NCI-H2107 treated with DMSO at 0.1 percent for 48 hours (cell line): ENCODE data around the gene LMF1.

ENCODE experiments used
- DNase-seq: peaks from one replicate; lab custom pipeline; 2025; ENCODE audit not compliant: unreplicated experiment; lab: John Stamatoyannopoulos, UW

LMF1 gene

DNA sequence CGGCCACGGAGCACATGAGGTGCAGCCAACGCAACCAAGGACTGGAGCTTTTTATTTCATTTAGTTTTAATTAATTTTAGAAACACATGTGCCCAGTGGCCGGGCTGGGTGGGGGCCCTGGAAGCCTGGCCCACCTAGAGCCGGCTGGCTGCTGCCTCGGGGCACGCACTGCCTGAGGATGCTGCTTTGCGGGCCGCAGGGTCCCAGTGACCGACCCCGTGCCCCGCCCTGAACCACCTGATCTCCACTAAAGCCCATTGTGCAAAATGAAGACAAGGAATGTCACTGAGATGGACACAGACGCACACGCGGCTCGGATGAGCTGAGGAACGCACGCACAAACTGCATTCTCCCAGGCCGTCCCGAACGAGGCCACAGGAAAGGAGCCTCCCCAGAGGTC is 39.6 kb downstream of the LMF1 start:
- no peak for DNase-seq

DNA sequence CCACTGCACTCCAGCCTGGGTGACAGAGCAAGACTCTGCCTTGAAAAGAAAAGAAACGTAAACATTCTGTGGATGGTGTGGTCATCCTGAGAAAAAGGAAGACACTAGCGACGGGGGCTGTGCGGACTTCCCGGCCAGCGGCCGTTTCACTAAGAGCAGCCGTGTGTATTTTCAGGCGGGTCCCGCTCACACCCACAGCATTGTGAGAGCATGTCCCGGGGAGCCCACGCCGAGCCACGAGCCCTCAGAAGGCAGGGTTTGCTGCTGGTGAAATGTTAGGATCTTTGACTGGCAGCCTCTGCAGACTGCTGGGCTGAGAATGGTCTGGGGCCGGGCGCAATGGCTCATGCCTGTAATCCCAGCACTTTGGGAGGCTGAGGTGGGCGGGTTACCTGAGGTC is 40.3 kb downstream of the LMF1 start:
- DNase-seq = no peak

DNA sequence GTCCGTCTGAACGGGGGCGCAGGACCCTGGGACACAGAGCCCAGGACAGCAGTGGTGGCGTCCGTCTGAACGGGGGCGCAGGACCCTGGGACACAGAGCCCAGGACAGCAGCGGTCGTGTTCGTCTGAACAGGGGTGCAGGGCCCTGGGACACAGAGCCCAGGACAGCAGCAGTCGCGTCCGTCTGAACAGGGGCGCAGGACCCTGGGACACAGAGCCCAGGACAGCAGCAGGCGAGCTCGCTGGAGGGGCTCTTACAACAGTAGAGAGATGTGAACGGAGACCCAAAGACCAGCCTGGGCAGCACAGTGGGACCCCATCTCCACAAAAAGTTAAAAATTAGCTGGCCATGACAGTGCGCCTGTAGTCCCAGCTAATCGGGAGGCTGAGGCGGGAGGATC is 40.7 kb downstream of the LMF1 start:
- DNase-seq = no peak

DNA sequence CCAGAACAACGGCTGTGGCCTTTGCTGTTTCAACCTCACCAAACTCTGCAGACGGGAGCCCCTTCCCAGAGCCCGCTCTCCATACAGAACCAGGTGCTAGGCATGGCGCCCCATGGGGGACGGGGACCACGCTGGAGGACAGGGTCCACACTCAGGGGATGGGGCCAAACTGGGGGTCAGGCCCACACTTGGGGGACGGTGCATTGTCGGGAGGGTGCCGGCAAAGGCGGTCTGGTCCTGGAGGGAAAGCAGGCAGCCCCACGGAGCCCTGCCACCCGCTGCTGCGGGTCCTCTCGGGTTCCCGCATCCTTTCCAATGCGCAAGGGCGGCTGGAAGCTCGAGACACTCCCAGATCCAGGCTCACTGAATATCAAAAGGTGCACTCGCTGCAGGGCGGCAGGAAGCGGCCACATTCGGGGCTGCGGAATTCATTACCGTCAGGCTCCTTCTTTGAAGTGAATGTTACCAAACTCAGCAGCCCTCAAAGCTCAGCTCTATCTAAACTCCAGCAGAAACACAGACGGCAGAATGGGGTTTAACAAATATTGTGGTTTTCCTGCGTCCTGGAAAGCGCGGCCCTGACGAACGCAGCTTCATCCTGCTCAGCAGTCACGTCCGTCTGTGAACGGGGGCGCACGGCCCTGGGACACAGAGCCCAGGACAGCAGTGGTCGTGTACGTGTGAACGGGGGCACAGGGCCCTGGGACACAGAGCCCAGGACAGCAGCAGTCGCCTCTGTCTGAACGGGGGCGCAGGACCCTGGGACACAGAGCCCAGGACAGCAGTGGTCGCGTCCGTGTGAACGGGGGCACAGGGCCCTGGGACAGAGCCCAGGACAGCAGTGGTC is 41.3 kb downstream of the LMF1 start:
- DNase-seq = no peak

DNA sequence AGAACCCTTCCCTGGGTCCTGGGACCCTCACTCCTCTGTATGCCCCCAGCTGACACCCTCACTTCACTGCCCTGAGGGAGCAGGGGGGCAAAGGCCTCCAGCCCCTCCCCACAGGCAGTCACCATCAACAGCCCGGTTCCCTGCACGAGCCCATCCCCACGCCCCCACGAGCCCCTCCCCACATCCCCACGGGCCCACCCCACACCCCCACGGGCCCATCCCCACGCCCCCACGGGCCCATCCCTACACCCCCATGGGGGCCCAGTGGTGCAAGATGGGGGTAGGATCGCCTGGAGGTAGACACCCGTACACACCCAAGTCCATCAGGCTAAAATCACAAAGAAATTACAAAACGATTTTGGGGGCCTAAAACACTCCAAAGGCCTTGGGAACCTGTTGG is 42.3 kb downstream of the LMF1 start:
- no peak for DNase-seq

DNA sequence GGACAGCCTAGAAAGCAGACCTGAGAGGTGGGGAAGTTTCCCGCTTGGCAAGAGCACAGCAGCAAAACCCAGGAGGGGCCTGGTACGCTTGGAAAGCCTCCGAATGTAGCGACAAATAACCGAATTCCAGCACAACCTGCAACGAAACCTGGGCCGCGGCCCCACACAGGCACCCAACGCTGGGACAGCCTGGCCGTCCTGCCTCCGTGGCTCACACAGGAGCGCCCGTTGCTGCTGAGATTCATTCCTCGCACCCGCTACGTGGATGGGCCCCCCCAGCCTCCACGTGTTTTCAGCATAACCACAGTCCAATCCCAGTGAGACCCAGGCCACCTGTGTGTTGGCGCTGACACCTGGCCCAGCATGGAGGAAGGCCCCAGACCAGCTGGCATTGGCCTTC is 42.9 kb downstream of the LMF1 start:
- DNase-seq = no peak

DNA sequence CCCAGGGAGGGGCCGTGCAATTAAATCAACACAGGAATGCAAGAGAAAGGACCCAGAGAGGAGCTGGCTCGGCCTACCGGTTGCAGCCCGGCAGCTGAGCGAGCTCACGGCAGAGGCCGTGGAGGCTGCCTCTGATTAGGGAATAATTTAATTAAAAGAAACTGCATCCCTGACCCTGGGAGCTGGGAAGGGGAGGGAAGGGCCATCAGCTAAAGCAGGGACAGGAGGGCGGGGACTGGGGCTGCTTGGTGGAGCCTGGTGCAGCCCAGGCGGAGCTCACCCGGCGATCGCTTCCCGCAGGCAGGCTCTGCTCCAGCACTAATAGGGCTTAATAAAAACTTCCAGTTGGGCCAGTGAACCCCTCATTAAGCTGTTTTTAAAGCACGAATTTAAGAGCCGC is 43.4 kb downstream of the LMF1 start:
- DNase-seq = no peak

DNA sequence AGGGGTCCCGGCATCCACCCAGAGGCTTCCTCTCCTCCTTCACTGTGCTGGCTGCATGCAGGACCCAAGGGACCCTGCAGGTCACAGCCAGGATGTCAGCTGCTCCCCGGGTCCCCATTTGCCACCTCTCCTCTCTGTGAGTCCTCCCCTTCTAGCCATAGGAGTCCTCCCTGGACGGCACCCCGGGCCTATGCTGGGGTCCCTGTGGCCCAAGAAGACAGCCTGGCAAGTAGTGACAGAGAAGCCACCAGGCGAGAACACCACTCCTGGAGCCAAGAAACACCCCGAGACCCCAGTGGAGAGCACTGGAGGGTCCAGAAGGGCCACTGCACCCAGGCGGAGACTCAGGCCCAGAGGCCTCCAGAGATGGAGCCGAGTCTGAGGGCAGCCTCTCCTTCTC is 44.1 kb downstream of the LMF1 start:
- DNase-seq = no peak

DNA sequence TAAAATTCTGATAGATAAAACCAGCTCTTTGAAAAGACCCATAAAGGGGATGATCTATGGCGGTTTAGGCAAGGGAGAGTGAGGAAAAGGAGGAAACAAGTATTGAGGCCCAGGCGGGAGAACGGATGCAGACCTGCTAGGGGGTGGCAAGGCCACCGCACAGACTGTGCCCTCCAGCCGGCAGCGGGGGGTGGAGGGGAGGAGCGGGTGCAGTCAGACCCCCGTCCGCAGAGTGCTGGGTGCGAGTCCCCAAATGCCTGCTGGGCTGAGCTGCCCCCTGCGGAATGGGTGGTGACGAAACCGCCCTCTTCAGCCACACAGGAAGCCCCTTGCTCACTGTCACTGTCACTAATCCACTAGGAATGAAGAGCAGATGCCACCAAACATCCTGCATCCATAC is 46.0 kb downstream of the LMF1 start:
- no peak for DNase-seq

DNA sequence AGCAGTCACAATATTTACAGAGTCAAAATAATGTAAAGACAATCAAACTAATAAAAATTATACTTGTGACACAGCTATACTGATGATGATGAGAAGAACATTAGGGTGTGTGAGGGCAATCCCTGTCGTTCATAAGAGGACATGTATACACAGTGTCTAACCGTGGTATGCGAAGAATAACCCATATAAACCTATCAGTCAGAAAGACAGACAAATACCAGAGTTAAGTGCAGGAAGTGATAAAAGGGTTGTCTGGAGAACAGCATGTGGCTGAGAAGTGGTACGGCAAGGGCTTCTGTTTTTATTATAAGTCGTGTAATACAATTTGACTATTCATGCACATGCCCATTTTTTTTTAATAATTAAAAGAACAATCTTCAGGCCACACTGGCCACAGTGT is 46.7 kb downstream of the LMF1 start:
- DNase-seq = no peak

DNA sequence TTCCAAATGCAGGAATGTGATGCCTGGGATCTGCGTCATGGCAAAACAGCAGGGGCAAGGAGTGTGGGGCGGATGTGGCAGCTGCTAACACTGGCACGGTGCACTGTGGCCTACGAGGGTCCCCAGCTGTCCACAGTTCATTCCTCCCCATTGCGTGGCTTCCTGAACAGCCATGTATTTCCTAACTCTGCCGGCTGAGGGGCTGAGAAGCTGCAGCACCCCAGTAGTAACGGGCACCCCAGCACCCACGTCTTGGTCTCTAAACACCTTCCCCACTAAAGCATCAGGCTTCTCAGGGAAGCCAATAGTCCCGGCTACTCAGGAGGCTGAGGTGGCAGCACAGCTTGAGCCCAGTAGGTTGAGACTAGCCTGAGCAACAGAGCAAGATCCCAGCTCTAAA is 47.6 kb downstream of the LMF1 start:
- no peak for DNase-seq

DNA sequence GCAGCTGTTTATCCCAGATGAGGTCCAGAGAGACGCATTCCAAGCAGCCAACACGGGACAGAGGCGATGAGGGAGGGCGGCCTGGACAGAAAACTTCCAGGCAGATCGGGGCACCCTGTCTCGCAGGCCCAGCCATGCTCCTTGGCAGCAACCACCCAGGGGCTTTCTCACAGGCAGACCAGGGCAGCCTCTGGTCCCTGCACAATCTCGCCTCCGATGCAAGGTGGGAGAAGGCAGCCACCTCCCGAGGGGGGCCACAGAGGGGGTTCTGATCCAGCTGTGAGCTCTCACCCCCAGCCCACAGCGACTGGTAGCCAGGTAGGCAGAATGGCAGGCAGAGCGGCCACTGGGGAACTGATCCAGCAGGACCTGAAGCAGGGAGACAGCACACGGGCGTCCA is 48.7 kb downstream of the LMF1 start:
- no peak for DNase-seq

DNA sequence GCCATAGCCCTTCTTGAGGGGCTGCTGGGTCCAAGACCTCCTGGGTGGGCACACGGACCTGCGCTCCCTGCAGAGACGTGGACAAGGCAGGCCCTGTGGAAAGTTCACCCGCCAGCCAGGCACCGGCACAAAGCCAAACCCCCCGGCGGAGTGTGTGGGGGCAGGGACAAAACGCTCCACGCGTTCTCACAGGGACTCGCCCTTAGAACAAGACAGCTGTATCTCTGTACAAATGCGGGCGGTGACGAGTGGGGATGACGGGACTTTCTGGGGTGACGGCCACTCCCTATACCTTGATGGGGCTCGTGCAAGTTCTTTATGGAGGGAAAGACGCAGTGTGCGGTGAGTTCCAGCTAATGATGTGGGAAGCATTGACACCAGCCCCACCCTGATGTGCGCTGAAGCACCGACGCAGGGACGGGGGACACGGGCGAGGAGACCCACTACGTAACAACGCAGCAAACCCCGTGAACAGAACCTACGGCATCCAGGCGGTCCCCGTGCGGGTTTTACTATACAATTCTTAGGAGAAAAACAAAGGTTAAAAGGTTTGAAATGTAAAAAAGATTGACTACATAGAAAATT is 49.4 kb downstream of the LMF1 start:
- DNase-seq = no peak

DNA sequence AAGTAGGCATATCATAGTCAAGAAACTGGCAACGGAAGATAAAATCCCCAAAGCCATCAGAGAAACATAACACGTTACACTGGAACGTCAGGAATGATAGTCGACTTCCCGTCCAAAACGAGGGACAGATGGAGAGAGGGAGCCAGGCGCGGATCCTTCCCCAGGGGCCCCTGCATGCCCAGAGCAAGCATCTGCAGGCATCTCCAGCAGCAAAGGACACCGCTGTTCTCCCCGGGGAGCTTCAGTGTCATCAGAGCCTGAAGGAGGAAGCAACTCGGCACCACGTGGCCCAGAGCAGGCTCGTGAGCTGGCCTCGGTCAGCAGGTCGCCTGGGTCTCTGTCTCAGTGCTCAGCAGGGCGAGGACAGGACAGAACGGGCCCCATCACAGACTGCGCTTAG is 50.1 kb downstream of the LMF1 start:
- DNase-seq = no peak

DNA sequence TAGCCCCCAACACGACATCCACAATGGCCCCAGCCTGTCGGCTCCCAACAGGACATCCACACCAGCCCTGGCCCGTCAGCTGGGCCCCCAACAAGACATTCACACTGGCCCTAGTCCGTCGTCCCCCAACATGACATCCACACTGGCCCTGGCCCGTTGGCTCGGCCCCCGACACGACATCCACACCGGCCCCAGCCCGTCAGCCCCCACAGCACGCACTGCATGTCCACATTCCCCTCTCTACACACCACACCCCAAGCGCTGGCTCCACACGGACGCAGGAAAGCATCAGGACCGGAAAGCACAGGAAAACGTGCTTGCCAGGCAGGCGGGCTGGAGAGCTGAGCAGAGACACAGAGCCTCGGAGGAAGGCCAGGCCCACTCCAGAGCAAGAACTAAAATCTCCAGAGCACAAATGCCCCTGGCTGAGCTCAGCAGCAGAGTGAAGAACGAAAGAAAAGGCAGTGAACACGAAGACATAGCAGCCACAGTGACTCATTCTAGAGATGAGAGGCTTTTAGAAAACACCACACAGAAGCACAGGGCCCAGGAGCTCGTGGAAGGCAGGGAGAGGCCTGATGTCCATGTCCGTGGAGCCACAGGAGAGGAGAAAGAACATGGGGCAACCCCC is 50.6 kb downstream of the LMF1 start:
- DNase-seq = no peak

DNA sequence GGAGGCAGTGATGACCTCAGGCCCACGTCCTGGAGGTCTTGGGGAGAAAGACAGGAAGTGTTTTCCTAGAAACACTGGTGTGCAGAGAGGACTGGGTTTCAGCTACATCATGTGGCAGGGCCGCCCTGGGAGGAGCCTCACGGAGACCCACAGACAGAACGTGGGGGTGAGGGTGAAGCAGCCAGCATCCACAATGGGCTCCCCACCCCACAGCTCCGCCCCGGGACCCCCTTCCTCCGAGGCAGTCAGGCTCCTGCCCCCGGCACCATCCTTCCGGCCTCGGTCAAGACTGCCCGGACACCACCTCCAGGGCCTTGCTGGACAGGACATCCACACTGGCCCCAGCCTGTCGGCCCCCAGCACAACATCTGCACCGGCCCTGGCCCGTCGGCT is 51.1 kb downstream of the LMF1 start:
- no peak for DNase-seq

DNA sequence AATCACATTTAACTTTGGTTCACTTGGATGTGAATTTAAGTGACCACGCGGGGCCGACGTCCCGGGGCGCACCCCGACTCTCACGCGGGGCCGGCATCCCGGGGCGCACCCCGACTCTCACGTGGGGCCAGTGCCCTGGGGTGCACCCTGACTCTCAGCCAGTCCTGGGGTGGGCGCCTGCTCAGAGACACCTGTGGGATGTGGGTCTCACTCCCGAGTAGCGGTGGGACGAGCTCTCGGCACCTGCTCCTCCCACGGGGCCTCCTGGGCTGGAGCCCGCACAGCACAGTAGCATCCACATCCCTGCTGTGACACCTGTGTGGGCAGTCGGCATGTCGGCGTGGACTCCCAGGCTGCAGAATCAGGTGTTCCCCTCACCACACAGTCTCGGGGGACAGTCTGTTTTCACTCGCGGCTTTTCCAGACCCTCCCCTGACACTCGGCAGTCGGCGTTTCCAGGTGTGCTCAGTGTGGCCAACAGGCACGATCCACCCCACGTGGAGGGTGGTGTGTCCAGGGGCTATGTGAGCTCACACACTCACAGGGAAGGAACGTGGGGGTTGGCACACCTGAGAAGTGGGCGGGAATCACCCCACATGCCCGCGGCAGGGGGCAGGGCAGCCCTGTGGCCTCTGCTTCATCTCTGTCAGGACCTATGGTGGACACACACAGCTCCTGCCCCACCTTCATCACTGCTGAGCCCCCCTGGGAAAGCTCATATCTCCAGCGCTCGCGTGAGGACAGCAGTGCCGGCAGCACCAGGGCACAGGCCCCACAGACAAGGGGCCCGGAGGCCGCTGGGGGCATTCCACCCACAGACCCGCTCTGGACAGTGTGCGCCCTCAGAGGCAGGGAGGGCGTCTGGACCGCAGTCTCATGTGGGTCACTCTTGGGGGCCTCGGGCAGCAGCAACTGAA is 51.8 kb downstream of the LMF1 start:
- no peak for DNase-seq

DNA sequence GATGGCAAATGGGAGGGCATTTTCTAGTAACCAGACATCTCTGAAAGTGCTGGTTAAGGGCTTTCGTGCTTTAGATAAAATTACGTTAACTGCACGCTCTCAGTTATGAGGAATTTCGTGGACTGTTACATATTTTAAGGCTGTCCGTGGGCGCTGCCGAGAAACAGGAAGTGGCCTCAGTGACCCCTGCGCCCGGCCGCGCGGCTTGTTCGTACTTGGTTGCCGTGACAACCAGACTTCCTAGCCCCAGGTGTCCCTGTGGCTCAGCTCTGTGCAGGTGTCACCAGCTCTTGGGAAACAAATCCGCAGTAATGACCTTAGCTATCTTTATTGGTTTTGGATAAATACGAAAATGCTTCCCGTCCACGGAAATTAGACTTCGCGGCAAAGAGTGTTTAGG is 52.7 kb downstream of the LMF1 start:
- DNase-seq = no peak

DNA sequence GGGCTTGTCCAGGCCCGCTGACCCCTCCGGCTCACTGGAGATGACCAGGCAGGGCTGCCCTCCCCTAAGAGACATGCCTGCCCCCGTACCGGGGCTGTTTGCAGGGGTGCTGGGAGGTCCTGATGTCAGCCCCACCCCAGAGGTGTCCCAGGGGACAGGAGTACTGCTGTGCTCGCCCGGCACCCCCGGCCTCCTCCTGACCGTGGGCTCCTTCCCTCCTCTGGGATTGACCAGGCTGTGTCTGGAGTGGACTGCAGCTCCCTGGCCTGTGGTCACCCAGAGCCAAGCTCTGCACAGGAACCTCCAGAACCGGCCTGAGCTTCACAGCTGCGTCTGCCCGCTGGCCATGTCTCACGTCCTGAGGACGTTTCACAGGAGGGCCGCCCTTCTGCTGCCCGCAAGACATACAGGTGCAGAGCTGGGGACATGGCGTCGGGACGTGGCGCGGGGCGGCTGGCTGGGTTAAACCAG is 53.2 kb downstream of the LMF1 start:
- no peak for DNase-seq

DNA sequence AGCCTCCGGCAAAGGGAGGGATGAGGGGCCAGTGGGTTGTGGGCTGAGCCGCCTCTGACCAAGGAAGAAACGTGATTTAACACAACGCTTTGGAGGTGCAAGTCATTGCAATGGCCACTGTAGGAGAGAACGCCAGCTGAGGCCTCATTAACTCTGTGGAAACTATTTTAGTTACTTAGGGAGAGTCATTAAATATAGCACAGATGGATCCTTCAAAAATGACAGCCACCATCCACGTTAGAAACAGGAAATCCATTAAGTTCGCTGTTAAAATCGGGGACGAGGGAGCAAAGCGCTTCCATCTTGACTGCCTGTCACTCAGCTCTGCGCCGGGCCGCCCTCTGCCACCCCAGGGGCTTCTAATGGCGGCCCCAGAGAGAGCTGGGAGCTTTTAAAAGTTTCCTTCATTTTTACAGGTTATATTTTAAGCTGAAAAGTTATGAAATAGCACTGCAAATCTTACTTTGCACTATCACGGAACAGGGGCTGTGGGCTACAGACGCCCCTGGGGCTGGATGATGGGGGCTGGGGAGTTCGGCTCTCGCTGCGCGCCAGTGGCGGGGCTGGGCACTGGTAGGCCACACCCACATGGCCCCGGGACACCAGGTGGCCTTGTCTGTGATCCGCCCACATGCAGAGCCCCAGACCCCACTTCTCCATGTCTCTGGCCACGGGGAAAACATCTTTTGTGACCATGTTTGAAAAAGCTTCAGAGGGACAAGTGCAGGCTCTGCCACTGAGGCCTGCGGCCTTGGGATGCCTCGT is 54.6 kb downstream of the LMF1 start:
- DNase-seq = no peak

DNA sequence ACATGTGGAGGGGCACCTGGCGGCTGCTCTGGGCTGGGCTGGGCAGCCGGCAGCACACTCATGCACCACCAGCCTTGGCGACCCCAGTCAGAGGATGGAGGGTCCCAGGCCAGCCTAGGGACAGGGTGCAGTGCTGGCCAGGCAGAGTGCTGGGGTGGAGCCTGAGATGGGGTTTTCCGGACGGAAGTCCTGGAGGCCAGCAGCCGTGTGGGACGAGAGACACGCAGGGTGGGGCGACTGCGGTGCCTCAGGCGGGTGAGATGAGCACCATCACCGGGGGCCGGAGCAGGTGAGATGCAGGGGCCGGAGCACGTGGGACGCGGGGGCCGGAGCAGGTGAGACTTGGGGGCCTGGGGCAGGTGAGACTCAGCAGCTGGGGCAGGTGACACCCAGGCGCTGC is 55.2 kb downstream of the LMF1 start:
- no peak for DNase-seq
